Body of pancreas (tissue), 4 donors: ENCODE measurements around the gene MOK.

Experiments
- POLR2A ChIP-seq, 3 donors: fragments of 450-650 bp; IDR thresholded peaks; one replicate each; pipeline ENCODE4 v1.6.1; 2016; ENCODE audit warnings: antibody characterized with exemption in 3 of 3, mild to moderate bottlenecking in 2 of 3
- TF ChIP-seq, protein P1 (sequence below), 7 experiments: fragments of 450-650 bp in 4 of 7; fragments of 200-600 bp in 3 of 7; sonication (generic) in 3 of 7; IDR thresholded peaks; one replicate each; pipeline ENCODE4 v1.5.1; 2016 to 2019; ENCODE audit warnings: antibody characterized with exemption in 7 of 7

DNA sequence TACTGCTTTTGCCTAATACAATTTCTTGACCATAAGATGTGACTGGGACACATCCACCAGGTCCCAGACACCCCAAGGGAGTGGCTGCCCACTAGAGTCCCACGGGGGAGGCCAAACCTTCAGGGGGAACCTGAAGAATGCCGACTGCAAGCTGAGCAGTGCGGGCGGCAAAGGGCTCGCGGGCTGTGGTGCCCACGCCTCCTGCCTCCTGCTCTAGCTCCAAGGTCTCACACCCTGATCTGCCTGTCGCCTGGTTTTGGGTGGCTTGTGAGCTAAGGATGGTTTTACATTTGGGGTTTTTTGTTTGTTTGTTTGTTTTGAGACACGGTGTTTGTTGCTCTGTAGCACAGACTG, 75.2 kb downstream of the MOK start:
- TF ChIP-seq, protein P1, sequence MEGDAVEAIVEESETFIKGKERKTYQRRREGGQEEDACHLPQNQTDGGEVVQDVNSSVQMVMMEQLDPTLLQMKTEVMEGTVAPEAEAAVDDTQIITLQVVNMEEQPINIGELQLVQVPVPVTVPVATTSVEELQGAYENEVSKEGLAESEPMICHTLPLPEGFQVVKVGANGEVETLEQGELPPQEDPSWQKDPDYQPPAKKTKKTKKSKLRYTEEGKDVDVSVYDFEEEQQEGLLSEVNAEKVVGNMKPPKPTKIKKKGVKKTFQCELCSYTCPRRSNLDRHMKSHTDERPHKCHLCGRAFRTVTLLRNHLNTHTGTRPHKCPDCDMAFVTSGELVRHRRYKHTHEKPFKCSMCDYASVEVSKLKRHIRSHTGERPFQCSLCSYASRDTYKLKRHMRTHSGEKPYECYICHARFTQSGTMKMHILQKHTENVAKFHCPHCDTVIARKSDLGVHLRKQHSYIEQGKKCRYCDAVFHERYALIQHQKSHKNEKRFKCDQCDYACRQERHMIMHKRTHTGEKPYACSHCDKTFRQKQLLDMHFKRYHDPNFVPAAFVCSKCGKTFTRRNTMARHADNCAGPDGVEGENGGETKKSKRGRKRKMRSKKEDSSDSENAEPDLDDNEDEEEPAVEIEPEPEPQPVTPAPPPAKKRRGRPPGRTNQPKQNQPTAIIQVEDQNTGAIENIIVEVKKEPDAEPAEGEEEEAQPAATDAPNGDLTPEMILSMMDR (IDR thresholded peaks at IDR 0.05): no peak
- TF ChIP-seq POLR2A (IDR thresholded peaks at IDR 0.05): no peak
